Measurements from ENCODE around the gene SPINT1. TPM values are rescaled to one million over a fixed set of nuclear protein-coding genes. Genes with fewer than 3 reads are reported as not detected.

Gene SPINT1
- total and polyA plus RNA-seq, 7 donors, result 0.03 to 0.54 (median 0.19) TPM

DNA sequence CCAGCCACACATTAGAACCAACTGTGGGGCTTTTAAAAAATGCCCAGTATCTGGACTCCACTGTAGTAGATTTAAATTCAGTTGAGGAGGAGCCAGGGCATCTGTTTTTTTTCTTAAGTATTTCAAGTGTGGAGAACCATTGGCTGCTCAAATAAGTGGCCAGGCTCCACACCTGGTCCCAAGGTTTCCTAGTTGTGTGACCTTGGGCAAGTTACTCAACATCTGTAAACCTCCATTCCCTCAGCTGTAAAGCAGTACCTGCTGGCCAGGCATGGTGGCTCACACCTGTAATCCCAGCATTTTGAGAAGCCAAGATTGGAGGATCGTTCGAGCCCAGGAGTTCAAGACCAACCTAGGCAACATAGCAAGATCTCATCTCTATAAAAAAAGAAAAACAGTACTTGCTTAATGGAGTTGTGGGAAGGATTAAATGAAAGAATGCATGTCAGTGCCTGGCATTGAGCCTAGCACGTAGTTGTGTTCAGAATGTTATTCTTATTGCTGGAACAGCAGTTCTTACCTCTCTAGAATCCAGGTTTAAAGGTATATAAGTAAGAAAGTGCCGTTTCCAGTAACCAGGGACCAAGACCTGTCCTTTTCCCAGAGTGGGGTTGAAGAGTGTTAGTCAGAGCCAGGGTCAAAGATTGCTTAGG, 17.3 kb upstream of the SPINT1 start:
- TF ChIP-seq CTCF (IDR thresholded peaks at IDR 0.05), result no peak
- H3K36me3 ChIP-seq (ENCODE audit: insufficient read depth in 1 of 2, low read depth in 1 of 2), result no peaks in the 10 kb centered on the region
- peaks cover 0 to 1% (median 0%) of the 10 kb centered on the region in 3 donors for H3K27me3 ChIP-seq (ENCODE audit: insufficient read depth in 3 of 3, low read length in 2 of 3)
- ATAC-seq, result no peak
- H3K9me3 ChIP-seq, result no peaks in the 10 kb centered on the region
- DNase-seq, result no peak
- intact Hi-C loops (cut with DNase I), result no loop called here
- no peak overlapping the region for H3K27ac ChIP-seq
- H3K4me3 ChIP-seq, result no peak overlapping the region
- 61 to 78% (median 71%) methylated on average over 4 of the region's 4 CpGs for WGBS, 3 donors
- H3K4me1 ChIP-seq, result no peaks in the 10 kb centered on the region

DNA sequence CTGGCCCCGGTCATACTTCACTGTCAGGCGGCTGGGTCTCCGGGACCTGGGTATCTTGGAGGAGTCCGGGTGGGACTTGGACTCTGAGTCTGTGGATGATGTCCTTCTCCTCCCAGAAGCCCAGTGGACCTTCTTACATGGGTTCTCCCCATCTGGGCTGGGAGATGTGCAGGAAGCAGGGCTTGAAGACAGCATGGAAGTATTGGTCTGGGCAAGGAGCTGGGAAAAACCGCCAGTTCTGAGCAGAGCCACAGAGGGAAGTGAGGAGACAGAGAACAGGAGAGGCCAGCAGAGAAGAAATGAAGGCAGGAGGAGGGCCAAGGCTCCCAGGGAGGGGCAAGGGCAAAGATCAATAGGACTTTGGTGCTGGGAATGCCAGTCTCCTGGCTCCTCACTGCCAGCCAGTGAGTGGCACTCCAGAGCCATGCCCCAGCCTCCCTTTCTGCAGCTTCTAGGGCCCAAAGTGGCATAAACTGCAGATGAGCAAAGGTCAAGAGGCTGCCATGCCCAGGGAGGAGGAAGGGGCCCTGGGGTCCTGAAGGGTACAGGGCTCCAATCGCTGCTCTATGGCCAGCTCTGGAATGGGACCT, 15.3 kb upstream of the SPINT1 start, which contains the start of gene PPP1R14D:
PPP1R14D (minus strand) TSS at position 262 of the 590 bp plus-strand sequence; CDS start at position 195, 67 bp downstream.
- no peak for TF ChIP-seq CTCF (IDR thresholded peaks at IDR 0.05)
- ATAC-seq (no peak), DNase-seq (no peak)
- Histone ChIP-seq H3K27me3 (ENCODE audit: insufficient read depth in 3 of 3, low read length in 2 of 3) (peaks cover 0 to 1% (median 0%) of the 10 kb centered on the region in 3 donors), H3K27ac (no peak within 1 kb of the TSS), H3K4me1 (no peaks in the 10 kb centered on the region), H3K9me3 (no peaks in the 10 kb centered on the region), H3K36me3 (ENCODE audit: insufficient read depth in 1 of 2, low read depth in 1 of 2) (no peaks in the 10 kb centered on the region), H3K4me3 (no peak within 1 kb of the TSS)
- WGBS, 3 donors, result 85 to 89% (median 87%) methylated on average over 6 of the region's 6 CpGs
- intact Hi-C loops (cut with DNase I), result no loop called here

DNA sequence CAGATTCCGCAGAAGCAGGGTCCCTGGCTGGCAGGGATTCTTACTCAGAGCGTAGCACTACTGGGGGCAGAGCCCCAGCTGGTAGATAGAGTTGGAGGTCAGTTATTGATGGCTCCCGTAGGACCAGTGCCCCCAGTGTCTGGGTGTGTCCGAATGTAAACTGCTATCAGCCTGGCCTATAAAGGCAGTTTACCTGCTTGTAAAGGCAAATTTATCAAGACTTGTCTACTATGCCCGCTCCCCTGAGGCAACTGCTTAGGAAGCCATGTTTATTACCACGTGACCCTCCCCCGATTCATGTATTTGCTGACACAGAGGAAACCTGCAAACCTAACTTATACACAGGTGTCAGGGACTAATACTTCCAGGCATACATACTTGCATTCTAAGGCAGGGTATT, 14.7 kb upstream of the SPINT1 start:
- DNase-seq, result no peak
- no peak overlapping the region for H3K27ac ChIP-seq
- H3K27me3 ChIP-seq (ENCODE audit: insufficient read depth in 3 of 3, low read length in 2 of 3), result peaks cover 0 to 1% (median 0%) of the 10 kb centered on the region in 3 donors
- intact Hi-C loops (cut with DNase I), result no loop called here
- H3K9me3 ChIP-seq, result no peaks in the 10 kb centered on the region
- no peak for ATAC-seq
- no peak overlapping the region for H3K4me3 ChIP-seq
- H3K4me1 ChIP-seq, result no peaks in the 10 kb centered on the region
- no peak for TF ChIP-seq CTCF (IDR thresholded peaks at IDR 0.05)
- 75 to 80% (median 78%) methylated on average over 7 of the region's 7 CpGs for WGBS, 3 donors
- H3K36me3 ChIP-seq (ENCODE audit: insufficient read depth in 1 of 2, low read depth in 1 of 2), result no peaks in the 10 kb centered on the region

GRCh38 chr15:40830884-40831283, 13.0 kb upstream of the SPINT1 start:
- WGBS, 3 donors, result 44 to 62% (median 57%) methylated on average over 2 of the region's 2 CpGs
- intact Hi-C loops (cut with DNase I), result no loop called here
- no peak for TF ChIP-seq CTCF (IDR thresholded peaks at IDR 0.05)
- H3K4me3 ChIP-seq, result no peak overlapping the region
- no peak overlapping the region for H3K27ac ChIP-seq
- DNase-seq (peak in 1 of 2 donors; percentile 8), ATAC-seq (no peak)
- H3K9me3 ChIP-seq, result no peaks in the 10 kb centered on the region
- H3K4me1 ChIP-seq, result no peaks in the 10 kb centered on the region
- peaks cover 0 to 1% (median 0%) of the 10 kb centered on the region in 3 donors for H3K27me3 ChIP-seq (ENCODE audit: insufficient read depth in 3 of 3, low read length in 2 of 3)
- H3K36me3 ChIP-seq (ENCODE audit: insufficient read depth in 1 of 2, low read depth in 1 of 2), result no peaks in the 10 kb centered on the region

Measured in psoas muscle (tissue), 8 donors.